H1 (cell line): ENCODE measurements around the gene LRRC15.

Source experiments
- ATF2 ChIP-seq: IDR thresholded peaks from 2 replicates; pipeline ENCODE4 v1.6.1; 2012; ENCODE audit warnings: low read length, inconsistent platforms
- ATF3 ChIP-seq: IDR thresholded peaks from 2 replicates; pipeline ENCODE4 v1.6.1; 2011; ENCODE audit warnings: low read depth, mild to moderate bottlenecking, low read length; ENCODE audit not compliant: insufficient read depth
- BACH1 ChIP-seq: IDR thresholded peaks from 2 replicates; pipeline ENCODE4 v1.6.1; 2012; ENCODE audit warnings: low read length, improper control_type of control experiment
- CTCF ChIP-seq, 3 experiments: IDR thresholded peaks; 1 replicate in 2 of 3; 2 replicates in 1 of 3; pipeline versions ENCODE4 v1.5.1 to v1.6.1; 2011; ENCODE audit warnings: low read length in 3 of 3, mild to moderate bottlenecking in 3 of 3, inconsistent platforms in 2 of 3, low read depth in 1 of 3, moderate library complexity in 1 of 3; ENCODE audit not compliant: insufficient read depth in 1 of 3; ENCODE audit errors: control extremely low read depth in 1 of 3
- EGR1 ChIP-seq: IDR thresholded peaks from 2 replicates; pipeline ENCODE4 v1.6.1; 2011; ENCODE audit warnings: low read depth, low read length, borderline replicate concordance
- EP300 ChIP-seq, 2 experiments: IDR thresholded peaks; 1 replicate in 1 of 2; 2 replicates in 1 of 2; pipeline ENCODE4 v1.6.1; 2011 to 2012; ENCODE audit warnings: low read depth in 2 of 2, low read length in 2 of 2, mild to moderate bottlenecking in 2 of 2, borderline replicate concordance in 1 of 2, inconsistent platforms in 1 of 2, moderate library complexity in 1 of 2
- GABPA ChIP-seq: IDR thresholded peaks from 2 replicates; pipeline ENCODE4 v1.6.1; 2011; ENCODE audit warnings: mild to moderate bottlenecking, low read length, moderate library complexity, borderline replicate concordance; ENCODE audit not compliant: insufficient read depth
- MAFK ChIP-seq: IDR thresholded peaks from 2 replicates; pipeline ENCODE4 v1.6.1; 2012; ENCODE audit warnings: low read depth, mild to moderate bottlenecking, improper control_type of control experiment, low read length
- POLR2A ChIP-seq, 2 experiments: IDR thresholded peaks; 1 replicate in 1 of 2; 2 replicates in 1 of 2; pipeline ENCODE4 v1.6.1; 2011; ENCODE audit warnings: low read depth in 2 of 2, low read length in 2 of 2, mild to moderate bottlenecking in 2 of 2; ENCODE audit errors: control extremely low read depth in 1 of 2
- POLR2AphosphoS5 ChIP-seq: IDR thresholded peaks from 2 replicates; pipeline ENCODE4 v1.6.1; 2011; ENCODE audit warnings: low read depth, low read length
- SIN3A ChIP-seq, 2 experiments: IDR thresholded peaks in 1 of 2; conservative IDR thresholded peaks in 1 of 2; 2 replicates each; pipeline ENCODE4 v1.6.1; 2011 to 2012; ENCODE audit warnings: low read length in 2 of 2, improper control_type of control experiment in 1 of 2, low read depth in 1 of 2, mild to moderate bottlenecking in 1 of 2
- USF2 ChIP-seq: IDR thresholded peaks from 2 replicates; pipeline ENCODE4 v1.6.1; 2011; ENCODE audit warnings: low read length, improper control_type of control experiment
- YY1 ChIP-seq: IDR thresholded peaks from 2 replicates; pipeline ENCODE4 v1.6.1; 2011; ENCODE audit warnings: low read depth, mild to moderate bottlenecking, low read length
- TF ChIP-seq, protein P1 (sequence below): IDR thresholded peaks from 2 replicates; pipeline ENCODE4 v1.6.1; 2012; ENCODE audit warnings: inconsistent platforms

GRCh38 chr3:194377708-194378107, 8.2 kb upstream of the LRRC15 start:
- no peak for TF ChIP-seq POLR2A (IDR thresholded peaks at IDR 0.05; ENCODE audit: control extremely low read depth in 1 of 2, low read depth in 2 of 2, low read length in 2 of 2)
- TF ChIP-seq SIN3A (conservative IDR thresholded peaks at IDR 0.05 in 1 of 2, IDR thresholded peaks at IDR 0.05 in 1 of 2; ENCODE audit: low read depth in 1 of 2, low read length in 2 of 2), result no peak
- TF ChIP-seq YY1, result no peak
- no peak for TF ChIP-seq POLR2AphosphoS5
- TF ChIP-seq CTCF (IDR thresholded peaks at IDR 0.05; ENCODE audit: control extremely low read depth in 1 of 3, insufficient read depth in 1 of 3, low read depth in 1 of 3, low read length in 3 of 3), result no peak
- no peak for TF ChIP-seq ATF3
- TF ChIP-seq EGR1, result no peak
- TF ChIP-seq MAFK, result no peak
- TF ChIP-seq, protein P1, sequence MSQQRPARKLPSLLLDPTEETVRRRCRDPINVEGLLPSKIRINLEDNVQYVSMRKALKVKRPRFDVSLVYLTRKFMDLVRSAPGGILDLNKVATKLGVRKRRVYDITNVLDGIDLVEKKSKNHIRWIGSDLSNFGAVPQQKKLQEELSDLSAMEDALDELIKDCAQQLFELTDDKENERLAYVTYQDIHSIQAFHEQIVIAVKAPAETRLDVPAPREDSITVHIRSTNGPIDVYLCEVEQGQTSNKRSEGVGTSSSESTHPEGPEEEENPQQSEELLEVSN, result no peak
- no peak for TF ChIP-seq GABPA
- TF ChIP-seq BACH1, result no peak
- no peak for TF ChIP-seq USF2
- no peak for TF ChIP-seq ATF2
- no peak for TF ChIP-seq EP300 (IDR thresholded peaks at IDR 0.05; ENCODE audit: borderline replicate concordance in 1 of 2, low read depth in 2 of 2, low read length in 2 of 2)
